A673 (cell line): ENCODE results near the gene AKAP5. TPM values are rescaled to one million over a fixed set of nuclear protein-coding genes. Genes with fewer than 3 reads are reported as not detected.

ENCODE experiments used
- BruUV-seq: library from RNA; stranded (reverse); fragments of 400-500 nt; replicated peaks from 2 replicates; lab custom pipeline; 2021; lab: Mats Ljungman, UMichigan
- CTCF ChIA-PET: fragments of 300-600 bp; sonication (Branson Sonifier 250); formaldehyde crosslinking; loops from one replicate; lab custom pipeline; 2022; ENCODE audit warnings: antibody characterized with exemption; lab: Charles Lee
- POLR2A ChIA-PET: fragments of 300-600 bp; sonication (Branson Sonifier 250); formaldehyde crosslinking; loops from one replicate; lab custom pipeline; 2022; ENCODE audit warnings: antibody characterized with exemption; ENCODE audit not compliant: low non-redundant PET; lab: Charles Lee
- DNase-seq: peaks from one replicate; pipeline ENCODE4 v3.0.0-alpha.2; 2015; ENCODE audit warnings: low spot score
- H3K27ac ChIP-seq: fragments of 200-600 bp; sonication (generic); 2 replicates; pipeline ENCODE4 v1.5.1; 2016; ENCODE audit warnings: mixed run types, low read depth, mild to moderate bottlenecking, mixed read lengths, antibody characterized with exemption, low read length; ENCODE audit not compliant: poor library complexity, severe bottlenecking
- H3K27me3 ChIP-seq: fragments of 200-600 bp; sonication (generic); replicated peaks from 2 replicates; pipeline ENCODE4 v1.6.1; 2017; ENCODE audit warnings: mixed run types, low read depth, mild to moderate bottlenecking, mixed read lengths, antibody characterized with exemption, low read length; ENCODE audit not compliant: insufficient read depth, poor library complexity
- H3K36me3 ChIP-seq: fragments of 200-600 bp; sonication (generic); 2 replicates; pipeline ENCODE4 v1.6.1; 2016; ENCODE audit warnings: mixed run types, mild to moderate bottlenecking, mixed read lengths, antibody characterized with exemption, low read length; ENCODE audit not compliant: insufficient read depth, poor library complexity, severe bottlenecking
- H3K4me1 ChIP-seq: fragments of 200-600 bp; sonication (generic); 2 replicates; pipeline ENCODE4 v1.6.1; 2017; ENCODE audit warnings: mixed run types, mild to moderate bottlenecking, mixed read lengths, antibody characterized with exemption, low read length; ENCODE audit not compliant: insufficient read depth, poor library complexity, severe bottlenecking
- H3K4me3 ChIP-seq: fragments of 200-600 bp; sonication (generic); 2 replicates; pipeline ENCODE4 v1.5.1; 2016; ENCODE audit warnings: low read depth, mixed run types, mild to moderate bottlenecking, mixed read lengths, low read length; ENCODE audit not compliant: poor library complexity, severe bottlenecking
- H3K9me3 ChIP-seq: fragments of 200-600 bp; sonication (generic); 2 replicates; pipeline ENCODE4 v1.6.1; 2016; ENCODE audit warnings: mixed run types, low read depth, mild to moderate bottlenecking, mixed read lengths, antibody characterized with exemption, low read length; ENCODE audit not compliant: poor library complexity, severe bottlenecking
- CTCF ChIP-seq: fragments of 300-800, 200-600 bp; sonication (generic); conservative IDR thresholded peaks from 2 replicates; pipeline ENCODE4 v1.5.1; 2017; ENCODE audit warnings: low read depth, mild to moderate bottlenecking, antibody characterized with exemption, low read length, moderate library complexity, mixed read lengths
- EZH2 ChIP-seq: fragments of 200-600 bp; sonication (generic); IDR thresholded peaks from 2 replicates; pipeline ENCODE4 v1.6.1; 2017; ENCODE audit warnings: borderline replicate concordance, low read depth, mild to moderate bottlenecking, mixed read lengths, antibody characterized with exemption, low read length; ENCODE audit not compliant: poor library complexity, severe bottlenecking
- intact Hi-C: fragments of 100-400 bp; cut with micrococcal nuclease; formaldehyde crosslinking; loops from one replicate; pipeline ENCODE4 v1.10.0; 2022; ENCODE audit not compliant: unreplicated experiment
- total RNA-seq: library from RNA; stranded (reverse); gene quantifications from 2 replicates; pipeline ENCODE4 v1.2.3, GENCODE V29; 2021

AKAP5 gene
- total RNA-seq, 1 experiment from 2014 or later = 2.6 TPM

- no peaks in the 10 kb centered on the region for H3K9me3 ChIP-seq
- intact Hi-C loops = loop anchor here (5.0 kb wide), 1 partner anchor 136 kb away; no protein-coding TSS in a partner anchor
- H3K27me3 ChIP-seq = no peaks in the 10 kb centered on the region
- no peak overlapping the region for H3K27ac ChIP-seq
- no TSS peak for BruUV-seq
- peak; percentile 37 for DNase-seq
- ChIA-PET POLR2A (no interaction called here), CTCF (interaction anchor here (0.6 to 1.0 kb wide), 3 partner anchors 61 to 141 kb away, joined by 3 to 7 read pairs (median 4); no protein-coding TSS in a partner anchor)
- peaks cover 4% of the 10 kb centered on the region for H3K4me1 ChIP-seq
- H3K36me3 ChIP-seq = no peaks in the 10 kb centered on the region
- no peak overlapping the region for H3K4me3 ChIP-seq
- TF ChIP-seq CTCF = peak; percentile 62
- no peak for TF ChIP-seq EZH2
Measured at GRCh38 chr14:64478634-64479250, 13.4 kb downstream of the AKAP5 start.

GRCh38 chr14:64488590-64489099 lies 23.3 kb downstream of the AKAP5 start:
- H3K4me1 ChIP-seq = no peaks in the 10 kb centered on the region
- DNase-seq = no peak
- intact Hi-C loops = no loop called here
- ChIA-PET CTCF (no interaction called here), POLR2A (interaction anchor here (0.6 kb wide), 1 partner anchor 27 kb away, joined by 5 read pairs; no protein-coding TSS in a partner anchor)
- peaks cover 41% of the 10 kb centered on the region for H3K36me3 ChIP-seq
- H3K9me3 ChIP-seq = no peaks in the 10 kb centered on the region
- no TSS peak for BruUV-seq
- H3K27ac ChIP-seq = no peak overlapping the region
- H3K4me3 ChIP-seq = no peak overlapping the region
- TF ChIP-seq EZH2 (no peak), CTCF (no peak)
- H3K27me3 ChIP-seq = no peaks in the 10 kb centered on the region

DNA sequence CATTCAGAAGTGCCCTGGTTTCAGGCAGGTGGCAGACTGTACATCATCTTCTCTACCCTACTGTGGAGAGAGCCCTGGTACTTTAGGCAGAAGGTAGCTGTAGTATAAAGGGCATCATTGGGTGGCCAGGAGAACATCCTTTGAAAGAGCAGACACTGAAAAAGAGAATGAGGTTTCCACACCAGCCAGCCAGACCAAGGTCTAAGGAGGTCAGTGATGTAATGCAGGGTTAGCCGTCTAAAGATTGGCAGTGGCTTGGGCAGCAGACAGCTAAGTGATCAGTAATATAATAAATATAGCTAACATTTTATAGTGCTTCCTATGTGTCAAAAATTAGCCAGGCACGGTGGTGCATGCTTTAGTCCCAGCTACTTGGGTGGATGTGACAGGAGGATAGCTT lies 26.3 kb downstream of the AKAP5 start:
- no peaks in the 10 kb centered on the region for H3K27me3 ChIP-seq
- H3K9me3 ChIP-seq = no peaks in the 10 kb centered on the region
- H3K36me3 ChIP-seq = peaks cover 32% of the 10 kb centered on the region
- no peak overlapping the region for H3K27ac ChIP-seq
- H3K4me1 ChIP-seq = no peaks in the 10 kb centered on the region
- TF ChIP-seq CTCF = no peak
- TF ChIP-seq EZH2 = no peak
- DNase-seq = no peak
- no TSS peak for BruUV-seq
- CTCF ChIA-PET = no interaction called here
- H3K4me3 ChIP-seq = no peak overlapping the region
- intact Hi-C loops = no loop called here
- POLR2A ChIA-PET = no interaction called here
